WTC11 (cell line): ENCODE results near the gene NDOR1. TPM values are rescaled to one million over a fixed set of nuclear protein-coding genes. Genes with fewer than 3 reads are reported as not detected.

Experiments used
- ATAC-seq: fragments of 200-7000 bp; cut with Tn5 transposase; 2 replicates; pipeline ENCODE4 v1.10.0; 2021; ENCODE audit warnings: mild to moderate bottlenecking, moderate library complexity
- CTCF ChIA-PET: fragments of 300-600 bp; sonication (Branson Sonifier 250); formaldehyde crosslinking; loops from one replicate; lab custom pipeline; 2021; ENCODE audit warnings: antibody characterized with exemption; lab: Charles Lee
- POLR2A ChIA-PET: fragments of 350-600 bp; sonication (Branson Sonifier 250); formaldehyde crosslinking; loops from one replicate; lab custom pipeline; 2021; ENCODE audit warnings: antibody characterized with exemption; lab: Charles Lee
- DNase-seq: peaks from one replicate; pipeline ENCODE4 v3.0.0; 2021; ENCODE audit warnings: low spot score
- H3K27ac Mint-ChIP-seq: 2 replicates; pipeline ENCODE4 v1.8.0; 2021; ENCODE audit warnings: mixed read lengths
- H3K27me3 Mint-ChIP-seq: 2 replicates; pipeline ENCODE4 v1.8.0; 2021; ENCODE audit warnings: low read depth, mild to moderate bottlenecking, moderate library complexity, mixed read lengths
- H3K36me3 Mint-ChIP-seq: 2 replicates; pipeline ENCODE4 v1.8.0; 2021; ENCODE audit warnings: mixed read lengths
- H3K4me1 Mint-ChIP-seq: 2 replicates; pipeline ENCODE4 v1.8.0; 2022; ENCODE audit warnings: mixed read lengths
- H3K4me3 Mint-ChIP-seq: 2 replicates; pipeline ENCODE4 v1.8.0; 2021; ENCODE audit warnings: mild to moderate bottlenecking, moderate library complexity, mixed read lengths
- H3K9me3 Mint-ChIP-seq: 2 replicates; pipeline ENCODE4 v1.8.0; 2021; ENCODE audit warnings: mixed read lengths
- CREM ChIP-seq: sonication (generic); formaldehyde crosslinking; IDR thresholded peaks from 2 replicates; pipeline ENCODE4 v1.8.1; 2022; ENCODE audit warnings: mild to moderate bottlenecking, missing genetic modification reagents, moderate library complexity
- FOXJ3 ChIP-seq: sonication (generic); formaldehyde crosslinking; IDR thresholded peaks from 2 replicates; pipeline ENCODE4 v1.9.0; 2021; ENCODE audit warnings: missing genetic modification reagents, mild to moderate bottlenecking, borderline replicate concordance
- KAT7 ChIP-seq: sonication (generic); formaldehyde crosslinking; IDR thresholded peaks from 2 replicates; pipeline ENCODE4 v1.8.1; 2023; ENCODE audit warnings: missing genetic modification reagents, mild to moderate bottlenecking, borderline replicate concordance
- NFYB ChIP-seq: sonication (generic); formaldehyde crosslinking; conservative IDR thresholded peaks from 2 replicates; pipeline ENCODE4 v1.8.0; 2022; ENCODE audit warnings: low read depth, missing genetic modification reagents
- RORB ChIP-seq: fragments of 250-450 bp; sonication (Bioruptor Pico); IDR thresholded peaks from 2 replicates; pipeline ENCODE4 v1.9.0; 2021; ENCODE audit warnings: mild to moderate bottlenecking
- SMAD3 ChIP-seq: sonication (generic); formaldehyde crosslinking; IDR thresholded peaks from 2 replicates; pipeline ENCODE4 v1.8.0; 2022; ENCODE audit warnings: missing genetic modification reagents, mild to moderate bottlenecking, borderline replicate concordance
- TCF7 ChIP-seq: sonication (generic); formaldehyde crosslinking; IDR thresholded peaks from 2 replicates; pipeline ENCODE4 v1.8.0; 2022; ENCODE audit warnings: mild to moderate bottlenecking, low read depth, missing genetic modification reagents, moderate library complexity
- TEAD1 ChIP-seq: sonication (generic); formaldehyde crosslinking; IDR thresholded peaks from 2 replicates; pipeline ENCODE4 v1.8.0; 2022; ENCODE audit warnings: mild to moderate bottlenecking, missing genetic modification reagents
- TEAD4 ChIP-seq: sonication (generic); formaldehyde crosslinking; IDR thresholded peaks from 2 replicates; pipeline ENCODE4 v1.8.0; 2022; ENCODE audit warnings: mild to moderate bottlenecking, missing genetic modification reagents
- TP53 ChIP-seq: sonication (generic); formaldehyde crosslinking; IDR thresholded peaks from 2 replicates; pipeline ENCODE4 v1.8.1; 2023; ENCODE audit warnings: mild to moderate bottlenecking, missing genetic modification reagents
- ZNF121 ChIP-seq: sonication (generic); formaldehyde crosslinking; IDR thresholded peaks from 2 replicates; pipeline ENCODE4 v1.8.0; 2023; ENCODE audit warnings: missing genetic modification reagents
- ZNF138 ChIP-seq: sonication (generic); formaldehyde crosslinking; conservative IDR thresholded peaks from 2 replicates; pipeline ENCODE4 v1.8.1; 2022; ENCODE audit warnings: mild to moderate bottlenecking, moderate library complexity, missing genetic modification reagents
- ZNF263 ChIP-seq: sonication (generic); formaldehyde crosslinking; IDR thresholded peaks from 2 replicates; pipeline ENCODE4 v1.8.1; 2022; ENCODE audit warnings: low read depth, mild to moderate bottlenecking, moderate library complexity, missing genetic modification reagents
- ZNF396 ChIP-seq: fragments of 250-450 bp; sonication (Bioruptor Pico); IDR thresholded peaks from 2 replicates; pipeline ENCODE4 v1.8.0; 2021; ENCODE audit warnings: mild to moderate bottlenecking, moderate library complexity, borderline replicate concordance
- total RNA-seq: library from RNA; stranded (reverse); gene quantifications from 3 replicates; pipeline ENCODE4 v1.2.3, GENCODE V29; 2021
- TF ChIP-seq, protein P1 (sequence below): sonication (generic); formaldehyde crosslinking; IDR thresholded peaks from 2 replicates; pipeline ENCODE4 v1.8.1; 2023; ENCODE audit warnings: mild to moderate bottlenecking, missing genetic modification reagents, moderate library complexity
- TF ChIP-seq, protein P2 (sequence below): fragments of 250-450 bp; sonication (Bioruptor Pico); IDR thresholded peaks from 2 replicates; pipeline ENCODE4 v1.9.0; 2021; ENCODE audit warnings: mild to moderate bottlenecking
- TF ChIP-seq, protein P3 (sequence below): sonication (generic); formaldehyde crosslinking; IDR thresholded peaks from 2 replicates; pipeline ENCODE4 v1.8.1; 2022; ENCODE audit warnings: mild to moderate bottlenecking, missing genetic modification reagents, moderate library complexity, borderline replicate concordance
- TF ChIP-seq, protein P4 (sequence below): sonication (generic); formaldehyde crosslinking; IDR thresholded peaks from 2 replicates; pipeline ENCODE4 v1.8.0; 2023; ENCODE audit warnings: mild to moderate bottlenecking, missing genetic modification reagents
- TF ChIP-seq, protein P5 (sequence below): sonication (generic); formaldehyde crosslinking; IDR thresholded peaks from 2 replicates; pipeline ENCODE4 v1.8.1; 2023; ENCODE audit warnings: mild to moderate bottlenecking, missing genetic modification reagents
- TF ChIP-seq, protein P6 (sequence below): sonication (generic); formaldehyde crosslinking; conservative IDR thresholded peaks from 2 replicates; pipeline ENCODE4 v1.8.1; 2022; ENCODE audit warnings: mild to moderate bottlenecking, missing genetic modification reagents
- TF ChIP-seq, protein P7 (sequence below): fragments of 200-600 bp; IDR thresholded peaks from 2 replicates; pipeline ENCODE4 v1.8.0; 2022; ENCODE audit warnings: antibody characterized with exemption

NDOR1 gene
- total RNA-seq, 1 experiment from 2014 or later: 49.0 TPM

DNA sequence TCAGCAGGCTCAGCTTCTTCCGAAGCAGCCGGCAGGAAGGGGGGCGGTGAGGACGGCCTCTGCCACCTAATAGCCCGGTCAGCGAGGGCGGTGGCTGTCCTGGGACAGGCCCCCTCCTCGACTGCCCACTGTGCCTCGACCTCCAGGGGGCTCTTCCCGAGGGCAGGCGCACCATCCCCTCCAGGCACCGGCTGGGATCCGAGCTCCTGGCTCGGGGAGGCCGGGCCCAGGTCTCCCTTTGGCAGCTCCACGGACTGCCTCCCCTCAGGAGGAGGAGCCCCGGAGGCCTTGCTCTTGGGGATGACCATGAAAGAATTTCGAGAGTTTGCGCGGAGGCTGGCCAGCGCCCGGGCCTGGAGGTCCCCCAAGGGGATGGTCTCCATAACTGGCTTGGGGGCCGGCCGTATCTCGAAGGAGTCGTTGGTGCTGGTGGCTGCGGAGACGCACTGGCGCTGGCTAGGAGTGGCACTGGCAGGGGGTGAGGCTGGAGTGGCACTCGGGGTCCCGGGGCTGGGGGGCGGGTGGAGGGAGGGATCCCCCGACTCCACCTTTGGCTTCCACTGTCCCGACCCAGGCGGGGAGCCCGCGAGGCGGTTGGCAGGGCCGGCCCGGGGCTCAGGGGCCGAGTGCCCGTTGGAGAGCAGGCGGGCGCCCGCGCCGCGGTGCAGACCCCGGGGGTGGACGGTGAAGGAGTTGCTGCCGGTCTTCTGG, 5.9 kb upstream of the NDOR1 start:
- ChIA-PET POLR2A (interaction anchor here (1.2 kb wide), 1 partner anchor 23 kb away, joined by 4 read pairs; the partner anchor contains the start of gene RNF208), CTCF (interaction anchor here (0.7 to 2.5 kb wide), 10 partner anchors 9 to 153 kb away, joined by 3 to 14 read pairs (median 4); partner anchors contain the start of genes LRRC26, NPDC1, RNF224 and SSNA1)
- Mint-ChIP-seq H3K4me3 (peak overlapping the region; percentile 84), H3K9me3 (no peaks in the 10 kb centered on the region), H3K36me3 (no peaks in the 10 kb centered on the region), H3K4me1 (peaks cover 36% of the 10 kb centered on the region), H3K27me3 (no peaks in the 10 kb centered on the region), H3K27ac (0 out of 2 replicates have a peak overlapping the region, but pooled peaks have one; percentile 49)
- TF ChIP-seq, protein P1, sequence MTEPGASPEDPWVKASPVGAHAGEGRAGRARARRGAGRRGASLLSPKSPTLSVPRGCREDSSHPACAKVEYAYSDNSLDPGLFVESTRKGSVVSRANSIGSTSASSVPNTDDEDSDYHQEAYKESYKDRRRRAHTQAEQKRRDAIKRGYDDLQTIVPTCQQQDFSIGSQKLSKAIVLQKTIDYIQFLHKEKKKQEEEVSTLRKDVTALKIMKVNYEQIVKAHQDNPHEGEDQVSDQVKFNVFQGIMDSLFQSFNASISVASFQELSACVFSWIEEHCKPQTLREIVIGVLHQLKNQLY (CRISPR knock-in tag): no peak
- TF ChIP-seq ZNF263: peak; percentile 42; the same call in 1 of the 2 replicates
- no peak for TF ChIP-seq TEAD1
- TF ChIP-seq SMAD3 (CRISPR knock-in tag): no peak
- DNase-seq: peak; percentile 45
- no peak for ATAC-seq

DNA sequence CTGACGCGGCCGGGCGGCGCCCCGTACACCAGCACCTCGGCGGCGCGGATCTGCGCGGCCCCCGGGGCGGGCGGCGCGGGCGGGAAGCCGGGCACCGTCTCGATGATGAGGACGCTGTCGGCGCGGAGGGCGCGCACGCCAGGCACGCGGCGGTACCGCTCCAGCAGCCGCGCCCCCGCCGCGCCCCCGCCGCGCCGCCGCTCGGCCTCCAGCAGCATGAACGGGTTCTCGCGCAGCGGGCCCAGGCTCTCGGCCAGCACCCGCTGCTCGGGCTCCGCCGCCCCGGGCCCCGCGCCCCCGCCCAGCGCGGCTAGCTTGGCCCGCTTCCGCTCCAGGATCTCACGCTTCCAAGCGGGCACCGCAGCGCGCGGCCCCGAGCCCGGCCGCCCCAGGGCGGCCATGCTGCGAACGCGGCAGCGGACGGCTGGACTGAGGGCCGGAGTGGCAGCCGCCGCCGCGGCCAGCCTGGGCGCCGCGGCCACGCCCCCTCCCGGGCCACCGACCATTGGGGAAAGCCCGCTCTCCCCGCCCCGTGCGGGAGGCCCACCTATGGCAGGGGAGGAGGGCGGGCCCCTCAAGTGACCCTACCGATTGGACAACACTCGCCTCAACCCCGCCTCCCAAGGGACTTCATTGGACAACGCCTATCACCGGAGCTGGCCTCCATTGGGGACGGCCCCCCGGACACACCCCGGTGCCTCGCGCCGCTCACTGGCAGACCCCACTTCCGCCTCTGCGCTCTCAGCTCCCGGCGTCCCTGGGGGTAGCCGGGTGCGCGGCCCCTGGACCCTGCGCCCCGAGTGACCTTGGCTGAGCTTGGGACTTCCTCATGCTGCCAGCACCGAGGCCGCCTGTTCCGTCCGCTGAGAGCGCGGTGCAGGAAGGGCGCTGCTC, 4.9 kb upstream of the NDOR1 start, which contains the start of gene TPRN:
Gene TPRN (minus strand): TSS at position 431 of the 894 bp plus-strand sequence. CDS start 30 bp downstream, at position 401.
- Mint-ChIP-seq H3K36me3 (no peaks in the 10 kb centered on the region), H3K27ac (peak within 1 kb of the TSS; percentile 91), H3K4me1 (peaks cover 33% of the 10 kb centered on the region), H3K4me3 (peak within 1 kb of the TSS; percentile 84), H3K27me3 (no peaks in the 10 kb centered on the region), H3K9me3 (no peaks in the 10 kb centered on the region)
- DNase-seq: peak; percentile 100
- CTCF ChIA-PET: interaction anchor here (0.6 to 2.8 kb wide), 19 partner anchors 12 to 623 kb away, joined by 3 to 28 read pairs (median 5); partner anchors contain the start of genes AJM1, ANAPC2, CYSRT1 and ENTPD2
- peak; percentile 97 for ATAC-seq
- POLR2A ChIA-PET: interaction anchor here (0.6 to 1.5 kb wide), 21 partner anchors 10 to 235 kb away, joined by 3 to 13 read pairs (median 4); partner anchors contain the start of genes ANAPC2, MAN1B1, NELFB and RNF208
- TF ChIP-seq KAT7 (0 out of 2 replicates have a peak, but pooled peaks have one; percentile 33), RORB (CRISPR knock-in tag) (no peak), TP53 (no peak; the same call in 1 of the 2 replicates), FOXJ3 (CRISPR knock-in tag) (no peak), ZNF138 (no peak), CREM (CRISPR knock-in tag) (peak; percentile 16; the same call in 1 of the 2 replicates), ZNF263 (no peak), ZNF121 (CRISPR knock-in tag) (no peak), TEAD4 (CRISPR knock-in tag) (no peak), SMAD3 (CRISPR knock-in tag) (peak; percentile 30; the same call in 1 of the 2 replicates), NFYB (CRISPR knock-in tag) (peak; percentile 94), ZNF396 (no peak), TCF7 (CRISPR knock-in tag) (no peak; the same call in 1 of the 2 replicates)
- TF ChIP-seq, protein P2, sequence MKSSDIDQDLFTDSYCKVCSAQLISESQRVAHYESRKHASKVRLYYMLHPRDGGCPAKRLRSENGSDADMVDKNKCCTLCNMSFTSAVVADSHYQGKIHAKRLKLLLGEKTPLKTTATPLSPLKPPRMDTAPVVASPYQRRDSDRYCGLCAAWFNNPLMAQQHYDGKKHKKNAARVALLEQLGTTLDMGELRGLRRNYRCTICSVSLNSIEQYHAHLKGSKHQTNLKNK (CRISPR knock-in tag): no peak
- TF ChIP-seq, protein P3, sequence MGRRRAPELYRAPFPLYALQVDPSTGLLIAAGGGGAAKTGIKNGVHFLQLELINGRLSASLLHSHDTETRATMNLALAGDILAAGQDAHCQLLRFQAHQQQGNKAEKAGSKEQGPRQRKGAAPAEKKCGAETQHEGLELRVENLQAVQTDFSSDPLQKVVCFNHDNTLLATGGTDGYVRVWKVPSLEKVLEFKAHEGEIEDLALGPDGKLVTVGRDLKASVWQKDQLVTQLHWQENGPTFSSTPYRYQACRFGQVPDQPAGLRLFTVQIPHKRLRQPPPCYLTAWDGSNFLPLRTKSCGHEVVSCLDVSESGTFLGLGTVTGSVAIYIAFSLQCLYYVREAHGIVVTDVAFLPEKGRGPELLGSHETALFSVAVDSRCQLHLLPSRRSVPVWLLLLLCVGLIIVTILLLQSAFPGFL (CRISPR knock-in tag): no peak
- TF ChIP-seq, protein P4, sequence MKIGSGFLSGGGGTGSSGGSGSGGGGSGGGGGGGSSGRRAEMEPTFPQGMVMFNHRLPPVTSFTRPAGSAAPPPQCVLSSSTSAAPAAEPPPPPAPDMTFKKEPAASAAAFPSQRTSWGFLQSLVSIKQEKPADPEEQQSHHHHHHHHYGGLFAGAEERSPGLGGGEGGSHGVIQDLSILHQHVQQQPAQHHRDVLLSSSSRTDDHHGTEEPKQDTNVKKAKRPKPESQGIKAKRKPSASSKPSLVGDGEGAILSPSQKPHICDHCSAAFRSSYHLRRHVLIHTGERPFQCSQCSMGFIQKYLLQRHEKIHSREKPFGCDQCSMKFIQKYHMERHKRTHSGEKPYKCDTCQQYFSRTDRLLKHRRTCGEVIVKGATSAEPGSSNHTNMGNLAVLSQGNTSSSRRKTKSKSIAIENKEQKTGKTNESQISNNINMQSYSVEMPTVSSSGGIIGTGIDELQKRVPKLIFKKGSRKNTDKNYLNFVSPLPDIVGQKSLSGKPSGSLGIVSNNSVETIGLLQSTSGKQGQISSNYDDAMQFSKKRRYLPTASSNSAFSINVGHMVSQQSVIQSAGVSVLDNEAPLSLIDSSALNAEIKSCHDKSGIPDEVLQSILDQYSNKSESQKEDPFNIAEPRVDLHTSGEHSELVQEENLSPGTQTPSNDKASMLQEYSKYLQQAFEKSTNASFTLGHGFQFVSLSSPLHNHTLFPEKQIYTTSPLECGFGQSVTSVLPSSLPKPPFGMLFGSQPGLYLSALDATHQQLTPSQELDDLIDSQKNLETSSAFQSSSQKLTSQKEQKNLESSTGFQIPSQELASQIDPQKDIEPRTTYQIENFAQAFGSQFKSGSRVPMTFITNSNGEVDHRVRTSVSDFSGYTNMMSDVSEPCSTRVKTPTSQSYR: no peak
- TF ChIP-seq, protein P5, sequence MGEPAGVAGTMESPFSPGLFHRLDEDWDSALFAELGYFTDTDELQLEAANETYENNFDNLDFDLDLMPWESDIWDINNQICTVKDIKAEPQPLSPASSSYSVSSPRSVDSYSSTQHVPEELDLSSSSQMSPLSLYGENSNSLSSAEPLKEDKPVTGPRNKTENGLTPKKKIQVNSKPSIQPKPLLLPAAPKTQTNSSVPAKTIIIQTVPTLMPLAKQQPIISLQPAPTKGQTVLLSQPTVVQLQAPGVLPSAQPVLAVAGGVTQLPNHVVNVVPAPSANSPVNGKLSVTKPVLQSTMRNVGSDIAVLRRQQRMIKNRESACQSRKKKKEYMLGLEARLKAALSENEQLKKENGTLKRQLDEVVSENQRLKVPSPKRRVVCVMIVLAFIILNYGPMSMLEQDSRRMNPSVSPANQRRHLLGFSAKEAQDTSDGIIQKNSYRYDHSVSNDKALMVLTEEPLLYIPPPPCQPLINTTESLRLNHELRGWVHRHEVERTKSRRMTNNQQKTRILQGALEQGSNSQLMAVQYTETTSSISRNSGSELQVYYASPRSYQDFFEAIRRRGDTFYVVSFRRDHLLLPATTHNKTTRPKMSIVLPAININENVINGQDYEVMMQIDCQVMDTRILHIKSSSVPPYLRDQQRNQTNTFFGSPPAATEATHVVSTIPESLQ (CRISPR knock-in tag): no peak
- TF ChIP-seq, protein P6, sequence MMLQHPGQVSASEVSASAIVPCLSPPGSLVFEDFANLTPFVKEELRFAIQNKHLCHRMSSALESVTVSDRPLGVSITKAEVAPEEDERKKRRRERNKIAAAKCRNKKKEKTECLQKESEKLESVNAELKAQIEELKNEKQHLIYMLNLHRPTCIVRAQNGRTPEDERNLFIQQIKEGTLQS (CRISPR knock-in tag): no peak
- TF ChIP-seq, protein P7, sequence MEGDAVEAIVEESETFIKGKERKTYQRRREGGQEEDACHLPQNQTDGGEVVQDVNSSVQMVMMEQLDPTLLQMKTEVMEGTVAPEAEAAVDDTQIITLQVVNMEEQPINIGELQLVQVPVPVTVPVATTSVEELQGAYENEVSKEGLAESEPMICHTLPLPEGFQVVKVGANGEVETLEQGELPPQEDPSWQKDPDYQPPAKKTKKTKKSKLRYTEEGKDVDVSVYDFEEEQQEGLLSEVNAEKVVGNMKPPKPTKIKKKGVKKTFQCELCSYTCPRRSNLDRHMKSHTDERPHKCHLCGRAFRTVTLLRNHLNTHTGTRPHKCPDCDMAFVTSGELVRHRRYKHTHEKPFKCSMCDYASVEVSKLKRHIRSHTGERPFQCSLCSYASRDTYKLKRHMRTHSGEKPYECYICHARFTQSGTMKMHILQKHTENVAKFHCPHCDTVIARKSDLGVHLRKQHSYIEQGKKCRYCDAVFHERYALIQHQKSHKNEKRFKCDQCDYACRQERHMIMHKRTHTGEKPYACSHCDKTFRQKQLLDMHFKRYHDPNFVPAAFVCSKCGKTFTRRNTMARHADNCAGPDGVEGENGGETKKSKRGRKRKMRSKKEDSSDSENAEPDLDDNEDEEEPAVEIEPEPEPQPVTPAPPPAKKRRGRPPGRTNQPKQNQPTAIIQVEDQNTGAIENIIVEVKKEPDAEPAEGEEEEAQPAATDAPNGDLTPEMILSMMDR: no peak
